ENCODE results near the gene RHOT1. TPM values are rescaled to one million over a fixed set of nuclear protein-coding genes. Genes with fewer than 3 reads are reported as not detected.
A peak's percentile ranks its signal among the peaks of the same experiment; 100 is the strongest.

RHOT1 gene
- total and polyA plus RNA-seq, 2 donors (not counting 3 experiments of a cell fraction or from before 2014, with no cell fraction given) = 23.5 to 28.8 TPM

DNA sequence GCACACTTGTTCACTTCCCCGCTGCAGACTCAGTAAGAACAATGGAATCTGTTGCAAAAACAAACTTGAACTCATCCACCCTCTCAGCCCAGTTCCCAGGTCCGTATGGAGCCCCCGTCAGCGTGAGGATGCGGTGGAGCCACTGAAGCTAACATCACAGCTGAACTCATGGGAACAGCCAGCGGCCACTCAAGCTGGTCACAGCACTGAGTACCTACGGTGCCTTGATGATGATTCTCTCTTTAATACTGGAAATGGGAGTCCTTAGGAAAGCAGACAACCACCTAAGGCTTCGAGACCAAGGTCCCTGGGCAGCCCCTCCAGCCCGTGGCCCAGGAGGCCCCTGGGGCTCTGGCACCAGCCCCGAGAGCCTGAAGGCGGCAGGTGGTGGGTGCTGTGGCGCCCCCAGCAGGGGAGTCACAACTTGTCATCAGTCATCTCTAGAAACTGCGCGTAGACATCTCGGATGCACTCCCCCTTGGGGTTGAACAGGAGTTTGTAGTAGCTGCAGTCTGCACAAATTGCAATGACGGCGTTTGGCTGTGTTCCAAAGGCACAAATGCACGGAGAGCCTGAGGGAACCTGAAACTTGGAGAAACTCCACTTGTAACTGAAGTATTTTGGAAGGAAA is 31.0 kb upstream of the RHOT1 start:
- BruUV-seq (replicated peaks) = no TSS peak
- intact Hi-C loops (cut with micrococcal nuclease) = no loop called here
- H4K20me1 ChIP-seq (replicated peaks; ENCODE audit: control insufficient read depth, extremely low read depth, insufficient read depth, low read length) = no peaks in the 10 kb centered on the region
- no peak overlapping the region for H3K4me3 ChIP-seq (replicated peaks in 1 of 3; ENCODE audit: insufficient read depth in 1 of 3, low read depth in 1 of 3, low read length in 3 of 3)
- no peak overlapping the region for H3K27ac ChIP-seq (ENCODE audit: insufficient read depth, low read depth, low read length)
- peak overlapping the region; percentile 14 for H3K4me2 ChIP-seq (ENCODE audit: insufficient read depth, low read length)
- no peak overlapping the region for H3K9ac ChIP-seq (replicated peaks; ENCODE audit: extremely low read depth, insufficient read depth, low read length)
- H3K36me3 ChIP-seq (ENCODE audit: control insufficient read depth in 2 of 2, extremely low read depth in 1 of 2, insufficient read depth in 2 of 2, low read length in 2 of 2) = no peaks in the 10 kb centered on the region
- POLR2A ChIA-PET = no interaction called here
- CTCF ChIA-PET = interaction anchor here (0.7 to 3.1 kb wide), 10 partner anchors 8 to 122 kb away, joined by 3 to 16 read pairs (median 4); partner anchors contain the start of gene LRRC37B
- DNase-seq (ENCODE audit: low read depth, low spot score) = peak; percentile 75
- H2AFZ ChIP-seq (ENCODE audit: low read depth, low read length) = peak overlapping the region; percentile 91
- no peaks in the 10 kb centered on the region for H3K9me3 ChIP-seq (replicated peaks; ENCODE audit: control insufficient read depth, insufficient read depth, low read length)
- peaks cover 9% of the 10 kb centered on the region for H3K4me1 ChIP-seq (ENCODE audit: control insufficient read depth, extremely low read depth, insufficient read depth, low read length)
- H3K9me1 ChIP-seq (replicated peaks; ENCODE audit: control insufficient read depth, extremely low read depth, insufficient read depth, low read length) = no peaks in the 10 kb centered on the region
- dilution Hi-C loops (cut with MboI; ENCODE audit: extremely low pct_ligation_motif_present, low sequenced_read_pairs) = no loop called here
- no peak for TF ChIP-seq EZH2 (IDR thresholded peaks at IDR 0.05; ENCODE audit: borderline replicate concordance, low read depth, low read length, severe bottlenecking)
- TF ChIP-seq POLR2A (IDR thresholded peaks at IDR 0.05; ENCODE audit: low read depth, low read length) = no peak
- TF ChIP-seq, protein P1, sequence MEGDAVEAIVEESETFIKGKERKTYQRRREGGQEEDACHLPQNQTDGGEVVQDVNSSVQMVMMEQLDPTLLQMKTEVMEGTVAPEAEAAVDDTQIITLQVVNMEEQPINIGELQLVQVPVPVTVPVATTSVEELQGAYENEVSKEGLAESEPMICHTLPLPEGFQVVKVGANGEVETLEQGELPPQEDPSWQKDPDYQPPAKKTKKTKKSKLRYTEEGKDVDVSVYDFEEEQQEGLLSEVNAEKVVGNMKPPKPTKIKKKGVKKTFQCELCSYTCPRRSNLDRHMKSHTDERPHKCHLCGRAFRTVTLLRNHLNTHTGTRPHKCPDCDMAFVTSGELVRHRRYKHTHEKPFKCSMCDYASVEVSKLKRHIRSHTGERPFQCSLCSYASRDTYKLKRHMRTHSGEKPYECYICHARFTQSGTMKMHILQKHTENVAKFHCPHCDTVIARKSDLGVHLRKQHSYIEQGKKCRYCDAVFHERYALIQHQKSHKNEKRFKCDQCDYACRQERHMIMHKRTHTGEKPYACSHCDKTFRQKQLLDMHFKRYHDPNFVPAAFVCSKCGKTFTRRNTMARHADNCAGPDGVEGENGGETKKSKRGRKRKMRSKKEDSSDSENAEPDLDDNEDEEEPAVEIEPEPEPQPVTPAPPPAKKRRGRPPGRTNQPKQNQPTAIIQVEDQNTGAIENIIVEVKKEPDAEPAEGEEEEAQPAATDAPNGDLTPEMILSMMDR (IDR thresholded peaks at IDR 0.05; ENCODE audit: extremely low read depth in 1 of 2, insufficient read depth in 1 of 2, low read depth in 1 of 2, low read length in 2 of 2) = peak; percentile 28 to 56
- no peak for TF ChIP-seq GATA2 (IDR thresholded peaks at IDR 0.05; ENCODE audit: insufficient read depth, insufficient read length, low read depth, low read length)
- FAIRE-seq = no peak
- no peaks in the 10 kb centered on the region for H3K27me3 ChIP-seq (ENCODE audit: control insufficient read depth in 2 of 2, insufficient read depth in 2 of 2, low read length in 2 of 2)
- no peaks in the 10 kb centered on the region for H3K79me2 ChIP-seq (ENCODE audit: control insufficient read depth, insufficient read depth, low read length)

DNA sequence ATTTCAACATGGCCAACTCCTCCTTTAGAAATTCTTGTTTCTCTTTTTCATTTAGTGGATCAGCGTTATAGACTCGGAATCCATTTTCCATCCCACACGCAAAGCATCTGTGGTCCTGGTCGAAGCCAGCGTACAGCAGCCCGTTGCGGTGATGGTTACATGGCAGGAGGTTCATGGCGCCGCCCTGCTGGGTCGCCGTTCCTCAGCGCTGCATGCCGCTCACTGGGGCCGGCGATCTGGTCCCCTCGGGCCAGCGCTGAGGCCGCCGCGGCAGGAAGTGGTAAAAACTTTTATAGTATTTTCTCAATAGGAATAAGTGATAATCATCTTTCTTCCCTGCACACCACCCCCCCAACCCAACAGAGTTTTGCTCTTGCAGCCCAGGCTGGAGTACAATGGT is 29.9 kb upstream of the RHOT1 start:
- no peak overlapping the region for H3K4me2 ChIP-seq (ENCODE audit: insufficient read depth, low read length)
- H3K27me3 ChIP-seq (ENCODE audit: control insufficient read depth in 2 of 2, insufficient read depth in 2 of 2, low read length in 2 of 2) = no peaks in the 10 kb centered on the region
- H3K4me1 ChIP-seq (ENCODE audit: control insufficient read depth, extremely low read depth, insufficient read depth, low read length) = peaks cover 6% of the 10 kb centered on the region
- intact Hi-C loops (cut with micrococcal nuclease) (no loop called here), dilution Hi-C loops (cut with MboI; ENCODE audit: extremely low pct_ligation_motif_present, low sequenced_read_pairs) (no loop called here)
- H3K79me2 ChIP-seq (ENCODE audit: control insufficient read depth, insufficient read depth, low read length) = no peaks in the 10 kb centered on the region
- H3K36me3 ChIP-seq (ENCODE audit: control insufficient read depth in 2 of 2, extremely low read depth in 1 of 2, insufficient read depth in 2 of 2, low read length in 2 of 2) = no peaks in the 10 kb centered on the region
- no peak overlapping the region for H3K27ac ChIP-seq (ENCODE audit: insufficient read depth, low read depth, low read length)
- DNase-seq (ENCODE audit: low read depth, low spot score) (no peak), FAIRE-seq (no peak)
- ChIA-PET POLR2A (no interaction called here), CTCF (interaction anchor here (1.4 to 3.1 kb wide), 2 partner anchors 9 to 105 kb away, joined by 4 to 16 read pairs; partner anchors contain the start of gene LRRC37B)
- no peaks in the 10 kb centered on the region for H4K20me1 ChIP-seq (replicated peaks; ENCODE audit: control insufficient read depth, extremely low read depth, insufficient read depth, low read length)
- BruUV-seq (replicated peaks) = no TSS peak
- no peaks in the 10 kb centered on the region for H3K9me1 ChIP-seq (replicated peaks; ENCODE audit: control insufficient read depth, extremely low read depth, insufficient read depth, low read length)
- H3K9me3 ChIP-seq (replicated peaks; ENCODE audit: control insufficient read depth, insufficient read depth, low read length) = no peaks in the 10 kb centered on the region
- no peak overlapping the region for H3K9ac ChIP-seq (replicated peaks; ENCODE audit: extremely low read depth, insufficient read depth, low read length)
- no peak overlapping the region for H3K4me3 ChIP-seq (replicated peaks in 1 of 3; ENCODE audit: insufficient read depth in 1 of 3, low read depth in 1 of 3, low read length in 3 of 3)
- no peak overlapping the region for H2AFZ ChIP-seq (ENCODE audit: low read depth, low read length)
- TF ChIP-seq GATA2 (IDR thresholded peaks at IDR 0.05; ENCODE audit: insufficient read depth, insufficient read length, low read depth, low read length) = no peak
- TF ChIP-seq POLR2AphosphoS5 (IDR thresholded peaks at IDR 0.05; ENCODE audit: insufficient read depth, low read depth, low read length) = no peak
- TF ChIP-seq JUN (IDR thresholded peaks at IDR 0.05; ENCODE audit: borderline replicate concordance, insufficient read depth, insufficient read length, low read depth) = no peak
- TF ChIP-seq, protein P2, sequence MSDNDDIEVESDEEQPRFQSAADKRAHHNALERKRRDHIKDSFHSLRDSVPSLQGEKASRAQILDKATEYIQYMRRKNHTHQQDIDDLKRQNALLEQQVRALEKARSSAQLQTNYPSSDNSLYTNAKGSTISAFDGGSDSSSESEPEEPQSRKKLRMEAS (IDR thresholded peaks at IDR 0.05; ENCODE audit: insufficient read depth, insufficient read length) = no peak
- TF ChIP-seq FOS (IDR thresholded peaks at IDR 0.05; ENCODE audit: borderline replicate concordance, insufficient read depth, low read length) = no peak
- TF ChIP-seq POLR2A (IDR thresholded peaks at IDR 0.05; ENCODE audit: low read depth, low read length) = no peak
- TF ChIP-seq MYC (IDR thresholded peaks at IDR 0.05; ENCODE audit: low read depth, low read length) = no peak
- no peak for TF ChIP-seq EZH2 (IDR thresholded peaks at IDR 0.05; ENCODE audit: borderline replicate concordance, low read depth, low read length, severe bottlenecking)
- TF ChIP-seq, protein P1 (IDR thresholded peaks at IDR 0.05; ENCODE audit: extremely low read depth in 1 of 2, insufficient read depth in 1 of 2, low read depth in 1 of 2, low read length in 2 of 2) = no peak

Data from endothelial cell of umbilical vein (primary cell).